Activated CD4-positive, CD25-positive, alpha-beta regulatory T cell treated with anti-CD3 and anti-CD28 coated beads, Interleukin-2, amount 50 U/mL, for 24 hours (primary cell): ENCODE measurements around the gene SETD1B.
A peak's percentile ranks its signal among the peaks of the same experiment; 100 is the strongest.

Source experiments
- ATAC-seq, 2 donors: fragments of 150-1000 bp; cut with Tn5 transposase; one replicate each; pipeline ENCODE4 v1.10.0; 2021; ENCODE audit warnings: mild to moderate bottlenecking in 1 of 2, moderate library complexity in 1 of 2

SETD1B gene

DNA sequence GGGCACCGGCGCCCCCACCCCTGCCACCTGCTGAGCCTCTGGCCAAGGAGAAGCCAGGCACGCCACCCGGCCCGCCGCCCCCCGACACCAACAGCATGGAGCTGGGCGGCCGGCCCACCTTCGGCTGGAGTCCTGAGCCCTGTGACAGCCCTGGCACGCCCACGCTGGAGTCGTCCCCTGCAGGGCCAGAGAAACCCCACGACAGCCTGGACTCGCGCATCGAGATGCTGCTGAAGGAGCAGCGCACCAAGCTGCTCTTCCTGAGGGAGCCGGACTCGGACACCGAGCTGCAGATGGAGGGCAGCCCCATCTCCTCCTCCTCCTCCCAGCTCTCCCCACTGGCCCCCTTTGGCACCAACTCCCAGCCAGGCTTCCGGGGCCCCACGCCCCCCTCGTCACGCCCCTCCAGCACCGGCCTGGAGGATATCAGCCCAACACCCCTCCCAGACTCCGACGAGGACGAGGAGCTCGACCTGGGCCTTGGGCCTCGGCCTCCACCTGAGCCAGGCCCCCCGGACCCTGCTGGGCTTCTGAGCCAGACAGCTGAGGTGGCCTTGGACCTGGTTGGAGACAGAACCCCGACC lies 6.5 kb downstream of the SETD1B start:
- no peak for ATAC-seq

DNA sequence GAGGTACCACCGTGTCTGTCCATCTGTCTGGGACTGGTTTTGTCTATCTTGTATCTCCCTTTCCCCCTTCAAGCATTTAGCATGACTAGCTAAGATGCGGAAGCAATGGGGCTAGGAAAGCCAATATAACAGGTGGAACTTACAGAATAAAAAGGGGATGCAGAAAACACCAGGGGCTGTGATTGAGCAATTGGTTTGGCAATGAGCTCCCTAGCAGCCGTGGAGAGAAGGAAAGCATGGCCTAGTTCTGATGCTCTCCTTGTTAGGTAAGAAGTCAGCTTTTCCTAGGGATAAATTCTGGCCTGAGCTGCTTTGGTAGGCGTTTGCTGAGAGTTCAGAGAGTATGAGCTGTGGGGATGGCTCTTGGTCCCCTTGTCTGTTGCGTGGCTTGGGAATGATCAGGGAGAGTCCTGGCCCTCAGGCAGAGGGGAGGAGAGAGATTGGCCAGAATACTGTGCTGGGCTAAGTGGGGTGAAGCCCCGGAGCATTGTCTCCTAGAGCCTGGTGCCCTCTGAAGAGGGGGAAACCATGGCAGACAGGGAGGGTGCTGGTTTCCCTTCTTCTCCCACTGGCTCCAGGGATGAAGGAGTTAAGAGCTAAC lies 7.1 kb downstream of the SETD1B start:
- no peak for ATAC-seq

DNA sequence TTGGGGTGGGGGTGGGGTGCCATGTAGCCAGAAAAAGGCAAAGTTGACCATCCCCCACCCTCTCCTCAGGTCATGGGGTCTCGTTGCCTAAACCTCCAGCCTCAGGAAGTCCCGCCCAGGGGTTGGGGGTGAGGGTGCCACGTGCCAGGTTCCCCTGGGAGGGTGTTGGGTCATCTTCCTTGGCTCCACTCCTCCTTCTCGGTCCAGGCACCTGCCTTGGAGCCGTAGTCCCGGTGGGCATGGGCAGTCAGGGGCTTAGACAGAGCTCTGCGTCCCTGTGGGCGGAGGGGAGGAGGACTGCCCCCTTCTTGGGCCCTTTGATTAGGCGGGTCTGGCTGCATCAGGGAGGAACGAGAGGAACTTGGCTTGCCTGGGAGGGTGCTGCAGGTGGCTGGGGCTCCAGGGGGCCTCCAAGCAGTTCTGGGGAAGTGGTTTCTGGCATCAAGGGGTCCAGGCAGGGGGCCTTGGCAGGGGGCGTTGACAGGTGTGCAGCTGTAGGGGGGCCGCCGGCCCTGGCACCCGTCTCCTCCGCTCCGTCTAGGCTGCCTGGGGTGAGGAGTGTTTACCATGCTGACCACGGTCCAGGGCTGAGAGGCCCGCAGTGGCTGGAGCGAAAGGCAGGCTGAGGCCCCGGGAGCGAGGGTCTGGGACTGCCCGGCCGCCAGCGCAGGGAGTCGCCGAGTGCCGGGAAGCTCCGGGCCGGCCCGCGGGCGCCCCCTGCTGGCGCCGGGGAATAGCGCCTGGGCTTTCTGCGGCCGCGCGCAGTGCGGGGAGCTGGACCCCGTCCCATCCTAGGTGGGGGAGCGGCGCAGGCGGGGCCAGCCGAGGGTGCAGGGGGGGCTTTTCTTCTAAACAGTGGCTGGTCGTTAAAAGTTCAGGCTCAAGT lies 7.9 kb downstream of the SETD1B start:
- peak; percentile 86 to 89 for ATAC-seq

DNA sequence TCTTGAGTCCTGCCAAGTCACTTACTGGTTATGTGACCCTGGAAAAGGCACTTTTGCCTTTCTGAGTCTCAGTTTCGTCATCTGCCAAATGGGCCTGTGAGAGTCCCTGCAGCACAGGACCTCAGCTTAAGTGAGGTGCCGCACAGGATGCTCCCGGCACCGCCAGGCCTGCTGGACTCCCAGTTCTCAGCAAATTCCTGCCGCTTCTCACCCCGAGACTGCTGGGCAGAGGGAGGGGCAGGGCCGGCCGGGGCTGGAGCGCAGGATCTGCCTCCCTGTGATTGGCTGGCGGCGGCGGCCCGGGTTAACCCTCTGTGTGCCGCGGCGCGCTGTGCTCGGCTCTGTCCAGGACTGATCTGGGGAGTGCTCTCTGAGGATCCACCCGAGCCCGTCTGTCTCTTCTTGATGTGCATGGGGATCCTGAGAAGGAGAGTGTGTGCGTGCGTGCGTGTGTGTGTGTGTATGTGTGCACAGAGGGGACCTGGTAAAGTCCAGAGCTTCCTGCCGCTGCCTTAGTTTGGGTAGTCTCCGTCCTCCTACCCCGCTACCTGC lies 8.6 kb downstream of the SETD1B start:
- ATAC-seq, result peak; percentile 59 to 77

DNA sequence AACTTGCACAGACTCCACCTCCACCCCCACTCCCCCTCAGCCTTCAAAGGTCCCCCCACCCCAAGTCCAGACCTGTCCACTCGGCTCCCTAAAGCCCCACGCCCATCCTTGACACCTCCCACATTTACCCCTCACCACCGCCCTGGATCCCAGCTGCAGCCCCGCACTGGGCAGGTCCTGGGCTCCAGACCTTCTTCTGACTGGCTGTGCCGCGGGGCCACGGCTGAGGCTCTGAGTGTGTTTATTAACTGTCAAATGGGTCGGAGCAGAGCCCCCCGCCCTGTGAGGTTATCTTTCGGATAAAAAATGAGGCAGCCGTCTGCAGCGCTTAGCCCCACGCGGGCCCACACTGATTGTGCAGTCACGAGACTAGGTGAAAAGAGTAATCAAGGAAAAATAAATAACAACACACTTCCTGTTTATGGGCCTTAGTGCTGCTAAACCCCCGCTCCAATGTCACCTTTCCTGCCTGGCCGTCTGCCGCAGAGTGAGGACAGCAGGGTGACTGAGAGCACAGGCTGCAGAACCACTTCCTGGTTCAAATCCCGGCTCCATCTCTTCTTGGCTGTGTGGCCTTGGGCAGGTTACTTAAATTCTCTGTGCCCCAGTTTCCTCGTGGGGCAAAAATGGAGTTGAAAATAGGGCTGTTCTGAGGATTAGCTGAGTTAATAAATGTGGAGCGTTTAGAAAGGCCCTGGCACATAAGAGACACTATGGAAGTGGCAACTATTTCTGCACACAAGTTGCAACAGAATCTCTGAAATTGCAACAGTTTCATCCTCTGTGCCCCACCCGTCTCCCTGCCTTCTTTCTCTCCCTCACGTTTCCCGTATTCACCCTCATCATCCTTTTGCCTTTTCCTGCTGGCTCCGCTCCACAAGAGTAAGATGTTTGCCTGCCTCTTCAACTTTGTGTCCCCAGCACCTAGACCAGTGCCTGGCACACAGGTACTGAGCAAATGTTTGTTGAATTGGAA lies 9.4 kb downstream of the SETD1B start:
- no peak for ATAC-seq

DNA sequence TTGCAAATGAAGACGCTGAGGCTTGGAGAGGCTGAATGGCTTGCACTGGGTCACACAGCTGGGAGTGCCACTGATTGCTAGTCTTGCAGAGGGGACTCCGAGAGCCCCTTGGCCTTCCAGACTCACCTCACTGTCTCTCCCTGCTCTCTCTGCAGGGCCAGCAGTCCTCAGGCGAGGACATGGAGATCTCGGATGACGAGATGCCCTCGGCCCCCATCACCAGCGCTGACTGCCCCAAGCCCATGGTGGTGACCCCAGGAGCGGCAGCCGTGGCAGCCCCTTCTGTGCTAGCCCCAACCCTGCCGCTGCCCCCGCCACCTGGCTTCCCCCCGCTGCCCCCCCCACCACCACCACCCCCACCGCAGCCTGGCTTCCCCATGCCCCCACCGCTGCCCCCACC lies 10.1 kb downstream of the SETD1B start:
- ATAC-seq, result no peak

DNA sequence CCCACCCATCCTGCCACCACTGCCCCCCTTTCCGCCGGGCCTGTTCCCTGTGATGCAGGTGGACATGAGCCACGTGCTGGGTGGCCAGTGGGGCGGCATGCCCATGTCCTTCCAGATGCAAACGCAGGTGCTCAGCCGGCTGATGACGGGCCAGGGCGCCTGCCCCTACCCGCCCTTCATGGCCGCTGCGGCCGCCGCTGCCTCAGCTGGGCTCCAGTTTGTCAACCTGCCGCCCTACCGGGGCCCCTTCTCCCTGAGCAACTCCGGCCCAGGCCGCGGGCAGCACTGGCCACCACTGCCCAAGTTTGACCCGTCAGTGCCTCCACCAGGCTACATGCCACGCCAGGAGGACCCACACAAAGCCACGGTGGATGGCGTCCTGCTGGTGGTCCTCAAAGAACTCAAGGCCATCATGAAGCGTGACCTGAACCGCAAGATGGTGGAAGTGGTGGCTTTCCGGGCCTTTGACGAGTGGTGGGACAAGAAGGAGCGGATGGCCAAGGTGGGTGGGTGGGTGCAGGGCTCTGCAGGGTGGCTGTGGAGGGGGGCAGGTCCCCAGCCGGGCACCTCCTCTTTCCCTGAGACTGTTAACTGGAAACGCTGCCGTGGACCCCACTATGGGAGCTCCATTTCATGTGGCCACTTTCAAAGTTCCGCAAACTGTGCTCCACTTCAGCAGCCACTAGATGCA lies 10.8 kb downstream of the SETD1B start:
- ATAC-seq, result no peak

DNA sequence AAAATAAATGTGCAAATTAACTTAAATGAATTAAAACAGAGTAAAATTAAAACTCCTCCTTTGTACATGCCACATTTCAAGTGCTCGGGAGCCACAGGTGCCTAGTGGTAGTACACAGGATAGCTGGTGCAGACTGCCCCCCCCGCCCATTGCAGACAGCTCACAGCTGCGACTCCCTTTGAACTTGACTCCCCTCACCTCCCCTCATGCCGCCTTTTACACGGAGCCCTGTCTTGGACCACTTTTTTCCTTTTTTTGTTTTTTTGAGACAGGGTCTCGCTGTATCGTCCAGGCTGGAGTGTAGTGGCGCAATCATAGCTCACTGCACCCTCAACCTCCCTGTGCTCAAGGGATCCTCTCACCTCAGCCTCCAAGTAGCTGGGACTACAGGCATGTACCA lies 11.5 kb downstream of the SETD1B start:
- no peak for ATAC-seq

DNA sequence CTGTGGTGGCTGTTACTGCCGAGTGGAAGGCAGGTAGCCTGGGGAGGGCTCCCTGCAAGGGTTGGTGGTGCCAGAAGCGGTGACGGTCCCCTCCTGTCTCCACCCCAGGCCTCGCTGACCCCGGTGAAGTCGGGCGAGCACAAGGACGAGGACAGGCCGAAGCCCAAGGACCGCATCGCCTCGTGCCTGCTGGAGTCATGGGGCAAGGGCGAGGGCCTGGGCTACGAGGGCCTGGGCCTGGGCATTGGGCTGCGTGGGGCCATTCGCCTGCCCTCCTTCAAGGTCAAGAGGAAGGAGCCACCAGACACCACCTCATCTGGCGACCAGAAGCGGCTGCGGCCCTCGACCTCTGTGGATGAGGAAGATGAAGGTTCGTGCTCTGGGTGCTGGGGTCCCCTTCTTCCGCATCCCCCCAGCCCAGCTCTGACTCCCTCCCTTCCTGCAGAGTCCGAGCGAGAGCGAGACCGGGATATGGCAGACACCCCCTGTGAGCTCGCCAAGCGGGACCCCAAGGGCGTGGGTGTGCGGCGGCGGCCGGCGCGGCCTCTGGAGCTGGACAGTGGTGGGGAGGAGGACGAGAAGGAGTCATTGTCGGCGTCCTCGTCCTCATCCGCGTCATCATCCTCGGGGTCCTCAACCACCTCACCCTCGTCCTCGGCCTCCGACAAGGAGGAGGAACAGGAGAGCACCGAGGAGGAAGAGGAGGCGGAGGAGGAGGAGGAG lies 13.3 kb downstream of the SETD1B start:
- no peak for ATAC-seq

DNA sequence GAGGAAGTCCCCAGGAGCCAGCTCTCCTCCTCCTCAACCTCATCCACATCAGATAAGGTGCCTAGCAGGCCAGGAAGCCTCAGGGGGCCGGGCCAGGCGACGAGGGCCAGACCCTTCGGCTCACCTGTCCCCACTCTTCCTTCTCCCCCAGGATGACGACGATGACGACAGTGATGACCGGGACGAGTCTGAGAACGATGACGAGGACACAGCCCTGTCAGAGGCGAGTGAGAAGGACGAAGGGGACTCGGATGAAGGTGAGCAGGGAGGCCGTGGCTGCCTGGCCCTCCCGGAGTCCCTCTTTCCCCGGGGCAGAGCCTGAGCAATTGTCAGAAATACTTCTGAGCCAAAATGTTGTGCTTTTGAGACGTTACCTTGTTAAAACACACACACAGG lies 13.8 kb downstream of the SETD1B start:
- no peak for ATAC-seq

DNA sequence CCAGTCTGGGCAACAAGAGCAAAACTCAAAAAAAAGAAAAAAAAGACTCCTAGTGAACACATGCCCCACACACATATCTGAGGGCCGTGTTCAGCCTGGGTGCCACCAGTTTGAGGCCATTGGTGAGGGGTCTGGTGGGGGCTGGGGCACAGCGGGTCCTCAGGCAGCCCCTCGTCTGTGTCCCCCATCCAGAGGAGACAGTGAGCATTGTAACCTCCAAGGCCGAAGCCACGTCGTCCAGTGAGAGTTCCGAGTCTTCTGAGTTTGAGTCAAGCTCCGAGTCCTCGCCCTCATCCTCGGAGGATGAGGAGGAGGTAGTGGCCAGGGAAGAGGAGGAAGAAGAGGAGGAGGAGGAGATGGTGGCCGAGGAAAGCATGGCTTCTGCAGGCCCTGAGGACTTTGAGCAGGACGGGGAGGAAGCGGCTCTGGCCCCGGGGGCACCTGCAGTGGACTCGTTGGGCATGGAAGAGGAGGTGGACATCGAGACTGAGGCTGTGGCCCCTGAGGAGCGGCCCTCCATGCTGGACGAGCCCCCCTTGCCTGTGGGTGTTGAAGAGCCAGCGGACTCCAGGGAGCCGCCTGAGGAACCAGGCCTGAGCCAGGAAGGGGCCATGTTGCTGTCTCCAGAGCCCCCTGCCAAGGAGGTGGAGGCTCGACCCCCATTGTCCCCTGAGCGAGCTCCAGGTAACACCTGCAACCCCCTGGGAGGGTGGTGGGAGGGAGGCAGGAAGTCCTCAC lies 15.6 kb downstream of the SETD1B start:
- no peak for ATAC-seq

DNA sequence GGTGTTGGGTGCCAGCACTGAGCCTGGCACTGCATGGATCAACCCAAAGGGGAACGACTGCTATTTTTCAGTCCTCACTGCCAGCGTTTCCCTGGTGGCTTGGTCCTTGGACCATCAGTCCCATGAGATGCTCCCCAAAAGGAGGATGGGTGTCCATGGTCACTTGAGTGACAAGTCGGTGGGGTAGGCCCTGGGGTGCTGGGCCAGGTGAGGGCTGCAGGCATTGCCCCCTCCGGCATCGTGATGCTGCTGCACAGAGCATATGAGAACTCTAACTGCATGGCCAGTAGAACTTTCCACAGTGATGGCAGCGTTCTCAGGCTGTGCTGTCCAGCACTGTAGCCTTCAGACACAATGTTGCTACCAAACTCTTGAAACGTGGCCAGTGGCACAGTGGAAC lies 16.2 kb downstream of the SETD1B start:
- ATAC-seq, result no peak

DNA sequence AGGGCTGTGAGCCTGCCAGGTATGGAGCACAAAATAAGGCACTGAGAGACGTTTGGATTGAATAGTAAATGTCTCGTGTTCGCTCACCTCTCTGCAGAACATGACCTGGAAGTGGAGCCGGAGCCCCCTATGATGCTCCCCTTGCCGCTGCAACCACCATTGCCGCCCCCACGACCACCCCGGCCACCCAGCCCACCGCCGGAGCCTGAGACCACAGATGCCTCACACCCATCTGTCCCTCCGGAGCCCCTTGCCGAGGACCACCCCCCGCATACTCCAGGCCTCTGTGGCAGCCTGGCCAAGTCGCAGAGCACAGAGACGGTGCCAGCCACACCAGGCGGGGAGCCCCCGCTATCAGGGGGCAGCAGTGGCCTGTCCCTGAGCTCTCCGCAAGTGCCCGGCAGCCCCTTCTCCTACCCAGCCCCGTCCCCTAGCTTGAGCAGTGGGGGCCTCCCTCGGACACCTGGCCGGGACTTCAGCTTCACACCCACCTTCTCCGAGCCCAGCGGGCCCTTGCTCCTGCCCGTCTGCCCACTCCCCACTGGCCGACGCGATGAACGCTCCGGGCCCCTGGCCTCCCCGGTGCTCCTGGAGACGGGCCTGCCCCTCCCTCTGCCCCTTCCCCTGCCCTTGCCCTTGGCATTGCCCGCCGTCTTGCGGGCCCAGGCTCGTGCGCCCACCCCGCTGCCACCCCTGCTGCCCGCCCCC lies 18.7 kb downstream of the SETD1B start:
- no peak for ATAC-seq

DNA sequence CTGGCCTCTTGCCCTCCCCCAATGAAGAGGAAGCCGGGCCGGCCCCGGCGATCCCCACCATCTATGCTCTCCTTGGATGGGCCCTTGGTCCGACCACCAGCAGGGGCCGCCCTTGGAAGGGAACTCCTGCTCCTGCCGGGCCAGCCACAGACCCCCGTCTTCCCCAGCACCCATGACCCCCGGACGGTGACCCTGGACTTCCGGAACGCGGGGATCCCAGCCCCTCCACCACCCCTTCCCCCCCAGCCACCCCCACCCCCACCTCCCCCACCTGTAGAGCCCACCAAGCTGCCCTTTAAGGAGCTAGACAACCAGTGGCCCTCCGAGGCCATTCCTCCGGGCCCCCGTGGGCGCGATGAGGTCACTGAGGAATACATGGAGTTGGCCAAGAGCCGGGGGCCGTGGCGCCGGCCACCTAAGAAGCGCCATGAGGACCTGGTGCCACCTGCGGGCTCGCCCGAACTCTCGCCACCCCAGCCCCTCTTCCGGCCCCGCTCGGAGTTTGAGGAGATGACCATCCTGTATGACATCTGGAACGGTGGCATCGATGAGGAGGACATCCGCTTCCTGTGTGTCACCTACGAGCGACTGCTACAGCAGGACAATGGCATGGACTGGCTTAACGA lies 19.4 kb downstream of the SETD1B start:
- no peak for ATAC-seq

DNA sequence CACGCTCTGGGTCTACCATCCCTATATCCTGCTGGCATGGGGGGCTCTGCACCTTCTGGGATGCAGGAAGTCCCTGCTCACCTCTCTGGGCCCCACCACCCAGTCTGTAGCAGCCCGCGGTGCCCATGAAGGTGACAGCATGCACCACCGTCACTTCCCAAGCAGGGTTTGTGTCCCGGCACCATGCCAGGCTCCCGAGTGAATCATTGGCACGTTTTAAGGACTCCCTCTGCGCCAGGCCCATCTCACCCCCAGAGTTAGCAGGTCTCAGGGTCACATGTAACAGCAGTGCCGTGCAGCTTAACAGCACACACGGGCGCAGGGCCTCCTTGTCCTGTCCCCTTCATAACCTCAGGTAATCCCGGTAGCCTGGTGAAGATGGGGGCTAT lies 19.9 kb downstream of the SETD1B start:
- ATAC-seq, result no peak

DNA sequence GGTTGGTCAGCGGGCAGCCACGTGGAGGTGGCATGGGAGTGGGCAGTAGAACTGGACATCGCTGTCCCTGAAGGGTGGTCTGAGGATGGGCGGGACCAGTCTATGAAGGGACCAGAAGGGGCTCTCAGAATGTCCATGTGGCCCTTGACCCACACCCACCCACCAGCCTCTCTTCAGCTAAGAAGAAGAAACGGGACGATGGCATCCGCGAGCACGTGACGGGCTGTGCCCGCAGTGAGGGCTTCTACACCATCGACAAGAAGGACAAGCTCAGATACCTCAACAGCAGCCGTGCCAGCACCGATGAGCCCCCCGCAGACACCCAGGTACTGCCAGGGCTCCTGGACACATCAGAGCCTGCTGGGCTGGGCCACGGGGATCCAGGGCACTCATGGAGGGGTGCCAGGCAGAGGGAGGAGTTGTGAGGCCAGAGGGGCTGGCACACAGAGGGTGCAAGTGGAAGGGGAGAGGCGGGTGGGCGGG lies 21.3 kb downstream of the SETD1B start:
- no peak for ATAC-seq

DNA sequence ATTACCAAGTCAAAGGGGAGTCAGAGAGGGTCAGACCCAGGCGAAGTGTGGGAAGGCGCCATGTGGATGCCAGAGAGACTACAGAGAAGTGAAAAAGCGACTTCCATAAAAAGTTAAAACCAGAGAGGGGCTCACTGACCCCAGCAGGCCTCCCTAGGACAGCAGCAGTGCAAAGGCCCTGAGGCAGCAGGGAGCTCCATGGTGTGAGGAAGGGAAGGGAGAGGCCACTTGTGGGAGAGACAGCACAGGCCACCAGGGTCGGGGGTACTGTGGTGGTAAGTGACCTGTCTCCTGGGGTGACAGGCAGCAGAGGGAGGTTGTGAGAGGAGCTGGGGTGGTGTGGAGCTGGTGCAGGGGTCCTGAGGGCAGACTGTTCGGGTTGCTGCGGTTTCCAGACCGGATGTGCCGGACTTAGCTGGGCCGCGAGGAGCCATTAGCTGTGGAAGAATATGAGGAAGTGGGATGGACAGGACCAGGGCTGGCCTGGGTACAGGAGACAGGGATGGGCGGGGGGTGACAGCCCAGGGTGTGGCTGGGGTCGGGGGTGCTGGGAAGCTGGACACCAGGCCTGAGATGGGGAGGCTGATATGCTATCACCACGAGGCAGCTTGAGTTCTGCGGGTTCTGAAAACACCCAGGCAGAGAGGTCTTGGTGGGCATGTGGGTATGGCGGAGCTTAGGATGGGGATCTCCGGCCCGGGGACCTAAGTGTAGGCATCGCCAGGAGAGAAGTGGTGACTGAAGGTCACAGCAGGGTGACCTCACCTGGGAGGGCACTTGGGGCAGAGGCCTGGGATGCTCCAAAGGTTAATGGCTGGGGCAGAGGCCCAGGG lies 22.7 kb downstream of the SETD1B start:
- ATAC-seq, result no peak
